A673 (cell line): Measurements from ENCODE around the gene NDP. TPM values are rescaled to one million over a fixed set of nuclear protein-coding genes. Genes with fewer than 3 reads are reported as not detected.

Source experiments
- BruUV-seq: library from RNA; stranded (reverse); fragments of 400-500 nt; replicated peaks from 2 replicates; lab custom pipeline; 2021; lab: Mats Ljungman, UMichigan
- CTCF ChIA-PET: fragments of 300-600 bp; sonication (Branson Sonifier 250); formaldehyde crosslinking; loops from one replicate; lab custom pipeline; 2022; ENCODE audit warnings: antibody characterized with exemption; lab: Charles Lee
- POLR2A ChIA-PET: fragments of 300-600 bp; sonication (Branson Sonifier 250); formaldehyde crosslinking; loops from one replicate; lab custom pipeline; 2022; ENCODE audit warnings: antibody characterized with exemption; ENCODE audit not compliant: low non-redundant PET; lab: Charles Lee
- DNase-seq: peaks from one replicate; pipeline ENCODE4 v3.0.0-alpha.2; 2015; ENCODE audit warnings: low spot score
- H3K27ac ChIP-seq: fragments of 200-600 bp; sonication (generic); 2 replicates; pipeline ENCODE4 v1.5.1; 2016; ENCODE audit warnings: mixed run types, low read depth, mild to moderate bottlenecking, mixed read lengths, antibody characterized with exemption, low read length; ENCODE audit not compliant: poor library complexity, severe bottlenecking
- H3K27me3 ChIP-seq: fragments of 200-600 bp; sonication (generic); replicated peaks from 2 replicates; pipeline ENCODE4 v1.6.1; 2017; ENCODE audit warnings: mixed run types, low read depth, mild to moderate bottlenecking, mixed read lengths, antibody characterized with exemption, low read length; ENCODE audit not compliant: insufficient read depth, poor library complexity
- H3K36me3 ChIP-seq: fragments of 200-600 bp; sonication (generic); 2 replicates; pipeline ENCODE4 v1.6.1; 2016; ENCODE audit warnings: mixed run types, mild to moderate bottlenecking, mixed read lengths, antibody characterized with exemption, low read length; ENCODE audit not compliant: insufficient read depth, poor library complexity, severe bottlenecking
- H3K4me1 ChIP-seq: fragments of 200-600 bp; sonication (generic); 2 replicates; pipeline ENCODE4 v1.6.1; 2017; ENCODE audit warnings: mixed run types, mild to moderate bottlenecking, mixed read lengths, antibody characterized with exemption, low read length; ENCODE audit not compliant: insufficient read depth, poor library complexity, severe bottlenecking
- H3K4me3 ChIP-seq: fragments of 200-600 bp; sonication (generic); 2 replicates; pipeline ENCODE4 v1.5.1; 2016; ENCODE audit warnings: low read depth, mixed run types, mild to moderate bottlenecking, mixed read lengths, low read length; ENCODE audit not compliant: poor library complexity, severe bottlenecking
- H3K9me3 ChIP-seq: fragments of 200-600 bp; sonication (generic); 2 replicates; pipeline ENCODE4 v1.6.1; 2016; ENCODE audit warnings: mixed run types, low read depth, mild to moderate bottlenecking, mixed read lengths, antibody characterized with exemption, low read length; ENCODE audit not compliant: poor library complexity, severe bottlenecking
- CTCF ChIP-seq: fragments of 300-800, 200-600 bp; sonication (generic); conservative IDR thresholded peaks from 2 replicates; pipeline ENCODE4 v1.5.1; 2017; ENCODE audit warnings: low read depth, mild to moderate bottlenecking, antibody characterized with exemption, low read length, moderate library complexity, mixed read lengths
- EZH2 ChIP-seq: fragments of 200-600 bp; sonication (generic); IDR thresholded peaks from 2 replicates; pipeline ENCODE4 v1.6.1; 2017; ENCODE audit warnings: borderline replicate concordance, low read depth, mild to moderate bottlenecking, mixed read lengths, antibody characterized with exemption, low read length; ENCODE audit not compliant: poor library complexity, severe bottlenecking
- intact Hi-C: fragments of 100-400 bp; cut with micrococcal nuclease; formaldehyde crosslinking; loops from one replicate; pipeline ENCODE4 v1.10.0; 2022; ENCODE audit not compliant: unreplicated experiment
- total RNA-seq: library from RNA; stranded (reverse); gene quantifications from 2 replicates; pipeline ENCODE4 v1.2.3, GENCODE V29; 2021

NDP gene
- total RNA-seq, 1 experiment from 2014 or later: not detected

GRCh38 chrX:43953218-43953617 lies 20.0 kb downstream of the NDP start:
- H3K4me1 ChIP-seq: peaks cover 2% of the 10 kb centered on the region
- intact Hi-C loops: loop anchor here (10.0 kb wide), 1 partner anchor 482 kb away; no protein-coding TSS in a partner anchor
- POLR2A ChIA-PET: interaction anchor here (0.5 to 0.6 kb wide), 2 partner anchors 123 to 1662 kb away, joined by 4 to 9 read pairs; no protein-coding TSS in a partner anchor
- H3K4me3 ChIP-seq: no peak overlapping the region
- BruUV-seq: no TSS peak
- TF ChIP-seq CTCF: no peak
- no peak for TF ChIP-seq EZH2
- no peaks in the 10 kb centered on the region for H3K9me3 ChIP-seq
- H3K27ac ChIP-seq: no peak overlapping the region
- no peaks in the 10 kb centered on the region for H3K36me3 ChIP-seq
- CTCF ChIA-PET: no interaction called here
- H3K27me3 ChIP-seq: no peaks in the 10 kb centered on the region
- no peak for DNase-seq

GRCh38 chrX:43949669-43950068 lies 23.5 kb downstream of the NDP start:
- POLR2A ChIA-PET: no interaction called here
- Histone ChIP-seq H3K36me3 (no peaks in the 10 kb centered on the region), H3K4me1 (peaks cover 19% of the 10 kb centered on the region), H3K9me3 (no peaks in the 10 kb centered on the region), H3K4me3 (no peak overlapping the region), H3K27ac (no peak overlapping the region), H3K27me3 (no peaks in the 10 kb centered on the region)
- CTCF ChIA-PET: interaction anchor here (2.2 kb wide), 1 partner anchor 9 kb away, joined by 11 read pairs; no protein-coding TSS in a partner anchor
- BruUV-seq: no TSS peak
- peak; percentile 75 for DNase-seq
- TF ChIP-seq CTCF: peak; percentile 76
- no peak for TF ChIP-seq EZH2
- intact Hi-C loops: loop anchor here (10.0 kb wide), 2 partner anchors 385 to 485 kb away; no protein-coding TSS in a partner anchor

GRCh38 chrX:43940816-43941474 lies 32.2 kb downstream of the NDP start:
- H3K27ac ChIP-seq: no peak overlapping the region
- no peak overlapping the region for H3K4me3 ChIP-seq
- H3K27me3 ChIP-seq: peaks cover 4% of the 10 kb centered on the region
- no peaks in the 10 kb centered on the region for H3K4me1 ChIP-seq
- no TSS peak for BruUV-seq
- no peaks in the 10 kb centered on the region for H3K36me3 ChIP-seq
- DNase-seq: peak; percentile 42
- POLR2A ChIA-PET: interaction anchor here (0.6 kb wide), 1 partner anchor 13 kb away, joined by 4 read pairs; no protein-coding TSS in a partner anchor
- TF ChIP-seq CTCF: no peak
- no peak for TF ChIP-seq EZH2
- intact Hi-C loops: loop anchor here (10.0 kb wide), 1 partner anchor 376 kb away; no protein-coding TSS in a partner anchor
- H3K9me3 ChIP-seq: no peaks in the 10 kb centered on the region
- CTCF ChIA-PET: no interaction called here
